Stomach smooth muscle (tissue), 2 donors: Measurements from ENCODE around the gene CLEC18A.
"Not testable (repeated sequence)": the region's sequence is repeated elsewhere in the genome, so short reads cannot be mapped to it uniquely, and the experiment has no call there.

ENCODE experiments used
- H3K27ac ChIP-seq: one replicate; pipeline ENCODE4 v1.7.0; 2013; ENCODE audit warnings: mild to moderate bottlenecking, low read length, inconsistent platforms
- H3K27me3 ChIP-seq, 2 donors: one replicate each; pipeline ENCODE4 v1.7.0; 2013; ENCODE audit warnings: low read length in 2 of 2; ENCODE audit not compliant: insufficient read depth in 2 of 2, control insufficient read depth in 1 of 2
- H3K36me3 ChIP-seq, 2 donors: one replicate each; pipeline ENCODE4 v1.7.0; 2013; ENCODE audit warnings: low read length in 2 of 2; ENCODE audit not compliant: control insufficient read depth in 2 of 2, insufficient read depth in 2 of 2
- H3K4me1 ChIP-seq: one replicate; pipeline ENCODE4 v1.7.0; 2013; ENCODE audit warnings: low read length; ENCODE audit not compliant: control insufficient read depth, insufficient read depth
- H3K4me3 ChIP-seq, 2 donors: one replicate each; pipeline ENCODE4 v1.7.0; 2013; ENCODE audit warnings: low read length in 2 of 2
- H3K9ac ChIP-seq, 2 donors: one replicate each; pipeline ENCODE4 v1.7.0; 2013; ENCODE audit warnings: low read length in 2 of 2, mild to moderate bottlenecking in 1 of 2
- H3K9me3 ChIP-seq, 2 donors: one replicate each; pipeline ENCODE4 v1.7.0; 2013; ENCODE audit warnings: low read length in 2 of 2; ENCODE audit not compliant: control insufficient read depth in 2 of 2
- donor health status: healthy.
- donor health status: Pancreatic carcinoma.

CLEC18A gene

DNA sequence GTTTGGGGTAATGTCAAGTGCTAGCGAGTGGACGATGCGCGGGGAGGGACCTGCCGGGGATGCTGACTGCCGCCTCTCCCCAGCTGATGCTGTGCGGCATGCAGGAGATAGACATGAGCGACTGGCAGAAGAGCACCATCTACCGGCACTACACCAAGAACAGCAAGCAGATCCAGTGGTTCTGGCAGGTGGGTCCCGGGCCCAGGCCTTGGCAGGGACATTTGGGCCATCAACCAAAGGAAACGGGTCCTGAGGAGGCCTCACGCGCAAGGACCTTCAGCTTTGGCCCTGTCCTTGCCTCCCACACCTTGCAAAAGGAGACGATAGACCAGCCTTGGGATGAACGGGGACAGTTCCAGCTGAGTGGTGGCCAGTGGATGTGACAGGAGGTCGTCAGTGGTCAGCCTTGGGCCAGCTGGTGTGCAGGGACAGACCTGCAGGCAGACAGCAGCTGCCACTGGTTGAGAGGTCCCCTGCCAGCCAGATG lies 13.6 kb upstream of the CLEC18A start:
- Histone ChIP-seq H3K9ac (no peak overlapping the region), H3K36me3 (peaks cover 21 to 47% of the 10 kb centered on the region in 2 donors)

DNA sequence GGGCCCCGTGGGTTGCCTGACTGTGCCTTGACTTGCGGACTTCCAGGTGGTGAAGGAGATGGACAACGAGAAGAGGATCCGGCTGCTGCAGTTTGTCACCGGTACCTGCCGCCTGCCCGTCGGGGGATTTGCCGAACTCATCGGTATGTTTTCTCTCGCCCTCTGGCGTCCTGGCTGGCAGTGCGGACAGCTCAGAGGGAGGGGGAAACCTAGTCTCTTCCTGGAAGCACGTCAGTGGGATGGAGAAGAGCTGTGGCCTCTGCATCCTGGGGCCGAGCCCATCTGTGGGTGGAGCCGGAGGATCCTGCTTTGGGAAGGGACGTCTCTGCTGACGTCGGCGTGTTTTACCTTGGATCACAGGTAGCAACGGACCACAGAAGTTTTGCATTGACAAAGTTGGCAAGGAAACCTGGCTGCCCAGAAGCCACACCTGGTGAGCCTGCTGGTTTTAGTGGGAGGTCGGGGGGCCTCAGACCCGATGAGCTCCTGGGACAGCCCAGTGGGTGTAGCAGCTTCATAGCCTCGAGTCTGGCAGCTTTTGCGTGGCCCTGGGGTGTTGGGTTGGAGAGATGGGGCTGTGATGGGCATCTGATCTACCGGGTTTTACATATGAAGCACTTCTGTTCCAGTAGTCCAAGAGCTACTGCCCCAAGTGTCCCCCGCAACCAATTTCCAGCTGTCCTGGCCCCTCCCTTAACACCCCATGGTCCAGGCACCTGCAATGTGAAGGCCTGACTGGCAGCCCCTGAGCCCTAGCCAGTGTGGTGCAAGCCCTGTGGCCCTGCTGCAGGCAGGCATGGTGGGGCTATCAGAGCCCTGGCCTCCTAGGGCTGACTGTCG lies 11.9 kb upstream of the CLEC18A start:
- peaks cover 21 to 36% of the 10 kb centered on the region in 2 donors for H3K36me3 ChIP-seq
- no peaks in the 10 kb centered on the region for H3K27me3 ChIP-seq
- no peaks in the 10 kb centered on the region for H3K9me3 ChIP-seq
- no peak overlapping the region for H3K4me3 ChIP-seq
- H3K4me1 ChIP-seq, result no peaks in the 10 kb centered on the region
- no peak overlapping the region for H3K9ac ChIP-seq
- no peak overlapping the region for H3K27ac ChIP-seq

More for the DNA sequence above, 13.6 kb upstream of the CLEC18A start:
- H3K27ac ChIP-seq, result no peak overlapping the region
- H3K27me3 ChIP-seq, result no peaks in the 10 kb centered on the region
- H3K4me3 ChIP-seq, result no peak overlapping the region
- no peaks in the 10 kb centered on the region for H3K9me3 ChIP-seq
- H3K4me1 ChIP-seq, result no peaks in the 10 kb centered on the region

DNA sequence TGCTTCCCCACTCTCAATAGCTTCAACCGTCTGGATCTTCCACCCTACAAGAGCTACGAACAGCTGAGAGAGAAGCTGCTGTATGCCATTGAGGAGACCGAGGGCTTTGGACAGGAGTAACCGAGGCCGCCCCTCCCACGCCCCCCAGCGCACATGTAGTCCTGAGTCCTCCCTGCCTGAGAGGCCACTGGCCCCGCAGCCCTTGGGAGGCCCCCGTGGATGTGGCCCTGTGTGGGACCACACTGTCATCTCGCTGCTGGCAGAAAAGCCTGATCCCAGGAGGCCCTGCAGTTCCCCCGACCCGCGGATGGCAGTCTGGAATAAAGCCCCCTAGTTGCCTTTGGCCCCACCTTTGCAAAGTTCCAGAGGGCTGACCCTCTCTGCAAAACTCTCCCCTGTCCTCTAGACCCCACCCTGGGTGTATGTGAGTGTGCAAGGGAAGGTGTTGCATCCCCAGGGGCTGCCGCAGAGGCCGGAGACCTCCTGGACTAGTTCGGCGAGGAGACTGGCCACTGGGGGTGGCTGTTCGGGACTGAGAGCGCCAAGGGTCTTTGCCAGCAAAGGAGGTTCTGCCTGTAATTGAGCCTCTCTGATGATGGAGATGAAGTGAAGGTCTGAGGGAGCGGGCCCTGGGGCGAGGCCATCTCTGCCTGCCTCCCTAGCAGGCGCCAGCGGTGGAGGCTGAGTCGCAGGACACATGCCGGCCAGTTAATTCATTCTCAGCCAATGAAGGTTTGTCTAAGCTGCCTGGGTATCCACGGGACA lies 11.1 kb upstream of the CLEC18A start:
- H3K4me1 ChIP-seq, result no peaks in the 10 kb centered on the region
- no peaks in the 10 kb centered on the region for H3K9me3 ChIP-seq
- H3K27ac ChIP-seq, result no peak overlapping the region
- no peak overlapping the region for H3K4me3 ChIP-seq
- peaks cover 17 to 31% of the 10 kb centered on the region in 2 donors for H3K36me3 ChIP-seq
- H3K9ac ChIP-seq, result no peak overlapping the region
- no peaks in the 10 kb centered on the region for H3K27me3 ChIP-seq

DNA sequence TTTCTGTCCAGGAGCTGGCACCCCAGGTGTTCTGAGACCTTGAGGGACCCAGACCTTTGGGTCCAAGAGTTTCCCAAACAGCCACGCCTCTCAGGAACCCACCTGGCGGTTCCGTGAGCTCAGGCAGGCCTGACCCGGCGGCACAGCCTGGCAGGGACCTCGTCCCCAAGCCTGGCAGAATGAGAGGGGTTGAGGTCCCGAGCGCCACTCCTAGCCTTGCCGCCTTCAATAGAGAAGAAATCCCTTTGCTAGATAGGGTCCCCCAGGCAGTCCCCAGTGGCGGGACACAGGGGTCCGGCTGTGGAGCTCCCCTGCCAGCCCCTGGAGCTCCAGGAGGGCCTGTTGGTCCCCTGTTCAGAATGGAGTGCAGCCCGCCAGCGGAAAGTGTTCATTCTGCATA lies 10.5 kb upstream of the CLEC18A start:
- H3K27ac ChIP-seq, result no peak overlapping the region
- H3K4me3 ChIP-seq, result no peak overlapping the region
- H3K27me3 ChIP-seq, result no peaks in the 10 kb centered on the region
- H3K36me3 ChIP-seq, result peaks cover 14 to 27% of the 10 kb centered on the region in 2 donors
- no peaks in the 10 kb centered on the region for H3K9me3 ChIP-seq
- no peaks in the 10 kb centered on the region for H3K4me1 ChIP-seq
- no peak overlapping the region for H3K9ac ChIP-seq

DNA sequence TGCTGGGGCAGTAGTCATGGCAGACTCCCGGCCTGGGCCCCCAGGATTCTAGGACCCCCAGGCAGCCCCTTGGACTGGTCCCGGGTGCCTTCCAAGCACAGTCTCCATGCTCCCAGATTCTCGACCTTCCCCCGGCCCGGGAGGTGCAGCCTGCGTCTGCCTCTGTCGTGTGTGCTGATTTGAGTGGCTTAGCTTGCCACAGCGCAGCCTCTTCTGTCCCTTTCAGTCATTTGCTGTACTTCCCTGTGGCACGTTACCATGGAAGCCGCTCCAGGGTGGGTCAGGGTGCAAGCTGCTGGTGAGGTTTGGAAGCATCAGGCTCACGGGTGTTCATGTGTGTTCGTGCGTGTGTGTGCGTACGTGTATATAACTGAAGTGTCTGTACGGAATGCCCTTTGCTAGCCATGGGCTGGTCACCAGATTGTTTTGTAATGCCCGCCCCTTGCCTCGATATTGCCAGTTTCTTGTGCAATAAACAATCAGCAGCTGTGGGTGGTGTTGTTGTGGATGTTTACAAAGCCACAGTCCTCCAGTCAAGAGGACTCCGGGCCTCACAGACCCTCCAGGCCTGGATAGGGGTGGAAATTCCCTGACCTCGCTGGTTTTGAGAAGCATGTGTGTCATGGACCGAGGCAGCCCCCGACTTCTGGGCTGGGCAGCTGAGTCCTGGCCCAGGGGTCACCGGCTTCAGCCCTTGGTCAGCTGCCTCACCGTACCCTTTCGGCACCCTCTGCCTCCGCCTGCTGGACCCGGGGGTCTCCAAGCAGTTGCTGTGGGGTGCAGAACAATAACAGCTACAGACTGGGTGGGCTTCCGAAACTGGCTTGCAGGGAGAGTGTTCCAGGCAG lies 9.7 kb upstream of the CLEC18A start:
- Histone ChIP-seq H3K4me1 (no peaks in the 10 kb centered on the region), H3K9ac (no peak overlapping the region), H3K36me3 (peaks cover 12 to 19% of the 10 kb centered on the region in 2 donors), H3K27me3 (no peaks in the 10 kb centered on the region), H3K27ac (no peak overlapping the region), H3K9me3 (no peaks in the 10 kb centered on the region), H3K4me3 (no peak overlapping the region)

DNA sequence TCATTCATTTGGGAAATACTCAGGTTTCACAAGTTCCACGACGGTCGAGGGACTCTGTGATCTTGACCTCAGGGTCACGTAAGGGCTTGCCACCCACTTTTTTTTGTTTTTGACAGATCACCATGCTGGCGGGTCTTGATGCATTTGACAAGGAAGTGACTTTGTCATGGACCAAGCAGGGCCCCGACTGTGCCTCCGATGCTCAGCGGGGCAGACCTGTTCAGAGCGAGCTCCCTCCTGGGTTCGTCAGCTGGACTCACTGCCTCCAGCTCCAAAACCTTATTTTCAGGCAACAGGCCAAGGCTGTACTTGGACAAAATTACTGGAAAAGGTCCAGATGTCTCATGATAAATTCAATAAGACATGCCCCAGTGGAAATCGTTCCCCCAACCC lies 9.0 kb upstream of the CLEC18A start:
- Histone ChIP-seq H3K9me3 (no peaks in the 10 kb centered on the region), H3K9ac (no peak overlapping the region), H3K27ac (no peak overlapping the region), H3K27me3 (no peaks in the 10 kb centered on the region), H3K4me3 (no peak overlapping the region), H3K4me1 (no peaks in the 10 kb centered on the region), H3K36me3 (peaks cover 6 to 13% of the 10 kb centered on the region in 2 donors)

DNA sequence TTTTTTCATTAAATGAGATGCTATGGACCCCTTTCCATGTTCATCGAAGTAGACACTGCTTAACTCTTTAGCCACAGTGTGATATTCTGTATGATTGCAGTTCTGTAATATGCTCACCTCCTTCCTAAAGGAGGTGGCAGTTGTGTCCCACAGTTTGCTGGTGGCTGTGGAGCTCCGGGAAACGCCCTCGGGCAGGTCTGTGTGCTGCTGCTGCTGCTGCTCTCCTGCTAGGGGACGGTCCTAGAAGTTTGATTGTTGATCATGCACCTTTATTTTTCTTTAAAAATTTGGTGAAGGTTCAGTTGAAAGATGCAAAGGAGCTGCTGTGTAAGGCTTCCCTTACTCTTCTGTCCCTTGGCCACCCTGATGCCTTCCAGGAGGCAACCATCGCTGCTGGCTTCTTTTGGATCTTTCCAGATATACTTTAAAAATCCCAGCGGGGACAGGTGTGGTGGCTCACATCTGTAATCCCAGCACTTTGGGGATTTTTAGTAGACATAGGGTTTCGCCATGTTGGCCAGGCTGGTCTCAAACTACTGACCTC lies 8.4 kb upstream of the CLEC18A start:
- Histone ChIP-seq H3K9ac (no peak overlapping the region), H3K4me1 (no peaks in the 10 kb centered on the region), H3K4me3 (no peak overlapping the region), H3K36me3 (peaks cover 2 to 8% of the 10 kb centered on the region in 2 donors), H3K27ac (no peak overlapping the region), H3K9me3 (no peaks in the 10 kb centered on the region), H3K27me3 (no peaks in the 10 kb centered on the region)

DNA sequence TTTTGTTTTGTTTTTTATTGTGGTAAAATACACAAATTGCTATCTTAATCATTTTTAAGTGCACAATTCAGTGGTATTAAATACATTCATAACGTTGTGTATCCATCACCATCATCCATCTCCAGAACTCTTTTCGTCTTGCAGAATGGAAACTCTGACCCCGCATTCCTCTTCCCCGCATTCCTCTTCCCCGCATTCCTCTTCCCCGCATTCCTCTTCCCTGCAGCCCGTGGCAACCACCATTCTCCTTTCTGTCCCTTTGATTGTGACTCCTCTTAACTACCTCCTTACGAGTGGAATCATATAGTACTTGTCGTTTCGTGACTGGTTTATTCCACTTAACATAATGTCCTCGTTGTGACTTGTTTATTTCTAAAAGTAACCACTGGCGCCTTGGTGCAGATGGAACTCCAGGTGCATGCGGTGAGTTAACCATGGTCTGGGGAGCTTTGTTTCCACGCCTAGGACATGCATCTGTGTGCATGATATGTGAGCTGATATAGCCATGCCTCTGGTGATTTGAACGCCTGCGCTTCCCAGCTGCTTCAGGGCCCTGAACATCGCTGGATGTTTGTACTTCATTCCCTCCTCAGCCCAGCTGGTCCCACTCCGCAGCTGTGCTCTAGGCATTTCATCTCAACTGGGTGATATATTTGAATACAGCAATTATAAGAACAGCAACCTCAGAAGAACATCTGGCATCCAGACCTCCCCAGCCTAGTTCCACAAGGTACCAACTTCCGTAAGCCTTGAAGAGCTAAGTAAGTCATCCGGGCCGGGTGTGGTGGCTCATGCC lies 7.7 kb upstream of the CLEC18A start:
- H3K9ac ChIP-seq, H3K4me3 ChIP-seq, H3K36me3 ChIP-seq, H3K4me1 ChIP-seq, H3K27me3 ChIP-seq, H3K27ac ChIP-seq, H3K9me3 ChIP-seq: not testable (repeated sequence)

DNA sequence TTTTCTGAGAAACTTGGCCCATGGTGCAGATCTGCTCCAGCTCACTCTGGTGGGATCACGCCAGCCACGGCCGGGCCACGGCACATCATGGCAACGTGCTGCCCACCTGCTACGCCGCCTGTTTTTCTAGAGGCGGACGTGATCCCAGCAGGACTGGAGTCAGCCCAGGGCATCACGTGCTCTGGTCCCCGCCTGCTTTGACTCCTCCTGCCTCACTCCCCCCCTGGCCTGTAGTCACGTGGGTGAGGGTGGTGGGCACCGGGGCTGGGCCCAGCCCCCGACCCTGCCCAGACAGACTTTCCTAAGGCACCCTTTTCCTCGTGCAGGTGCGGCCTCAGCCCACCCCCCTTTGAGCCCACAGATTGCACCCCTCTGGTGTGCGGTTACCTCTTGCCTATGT lies 723 bp upstream of the CLEC18A start:
- not testable (repeated sequence) for H3K27me3 ChIP-seq, H3K27ac ChIP-seq, H3K36me3 ChIP-seq, H3K9ac ChIP-seq, H3K4me1 ChIP-seq, H3K4me3 ChIP-seq, H3K9me3 ChIP-seq

DNA sequence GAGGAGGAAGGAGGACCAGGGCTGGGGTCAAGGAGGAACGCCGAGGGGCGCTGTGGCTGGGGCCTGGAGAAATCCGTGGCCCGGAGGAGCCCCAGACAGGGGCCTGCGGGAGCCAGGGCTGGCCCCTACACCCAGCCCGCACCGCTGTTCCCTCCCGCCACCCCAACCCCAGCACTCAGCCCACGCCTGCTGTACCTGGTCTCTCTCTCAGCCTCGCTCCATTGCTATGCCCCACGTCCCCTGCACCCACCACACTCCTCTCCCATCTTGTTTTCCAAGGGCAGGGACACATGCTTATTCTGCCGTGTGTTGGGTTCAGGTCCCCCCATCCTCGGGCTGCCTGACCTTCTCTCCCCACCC lies 518 bp downstream of the CLEC18A start:
- not testable (repeated sequence) for H3K27me3 ChIP-seq, H3K4me3 ChIP-seq, H3K9me3 ChIP-seq, H3K9ac ChIP-seq, H3K27ac ChIP-seq, H3K4me1 ChIP-seq, H3K36me3 ChIP-seq
